Measurements from ENCODE around the gene DDR2. TPM values are rescaled to one million over a fixed set of nuclear protein-coding genes. Genes with fewer than 3 reads are reported as not detected.
"Not testable (repeated sequence)": the region's sequence is repeated elsewhere in the genome, so short reads cannot be mapped to it uniquely, and the experiment has no call there.

DDR2 gene
- total RNA-seq, 1 donor from 2014 or later, result 0.09 TPM

- intact Hi-C loops (cut with micrococcal nuclease), result no loop called here
- Mint-ChIP-seq H3K4me1 (no peaks in the 10 kb centered on the region), H3K27me3 (peaks cover 16% of the 10 kb centered on the region), H3K36me3 (ENCODE audit: low read depth) (no peaks in the 10 kb centered on the region), H3K27ac (no peak overlapping the region), H3K9me3 (no peaks in the 10 kb centered on the region), H3K4me3 (no peak overlapping the region)
- POLR2A ChIA-PET, result no interaction called here
- no peak for ATAC-seq (ENCODE audit: low read depth)
- no peak for TF ChIP-seq CTCF (IDR thresholded peaks at IDR 0.05)
- no peak for DNase-seq
- CTCF ChIA-PET, result no interaction called here
Observed at GRCh38 chr1:162779043-162779442, 146.8 kb downstream of the DDR2 start.

GRCh38 chr1:162782671-162783070, 150.4 kb downstream of the DDR2 start:
- ATAC-seq (ENCODE audit: low read depth) (no peak), DNase-seq (no peak)
- Mint-ChIP-seq H3K27me3 (peaks cover 6% of the 10 kb centered on the region), H3K27ac (no peak overlapping the region), H3K36me3 (ENCODE audit: low read depth) (no peaks in the 10 kb centered on the region), H3K4me1 (no peaks in the 10 kb centered on the region), H3K9me3 (no peaks in the 10 kb centered on the region), H3K4me3 (no peak overlapping the region)
- intact Hi-C loops (cut with micrococcal nuclease), result no loop called here
- ChIA-PET CTCF (no interaction called here), POLR2A (no interaction called here)
- no peak for TF ChIP-seq CTCF (IDR thresholded peaks at IDR 0.05)

GRCh38 chr1:162784926-162785325, 152.7 kb downstream of the DDR2 start:
- H3K27ac Mint-ChIP-seq; CTCF ChIA-PET; H3K9me3 Mint-ChIP-seq; ATAC-seq (ENCODE audit: low read depth); POLR2A ChIA-PET; DNase-seq; intact Hi-C loops (cut with micrococcal nuclease); H3K27me3 Mint-ChIP-seq; H3K36me3 Mint-ChIP-seq (ENCODE audit: low read depth); H3K4me1 Mint-ChIP-seq; H3K4me3 Mint-ChIP-seq: not testable (repeated sequence)

- intact Hi-C loops (cut with micrococcal nuclease); DNase-seq; POLR2A ChIA-PET; CTCF ChIA-PET; H3K27ac Mint-ChIP-seq; H3K9me3 Mint-ChIP-seq; H3K27me3 Mint-ChIP-seq; H3K4me1 Mint-ChIP-seq; H3K4me3 Mint-ChIP-seq; ATAC-seq (ENCODE audit: low read depth): not testable (repeated sequence)
- H3K36me3 Mint-ChIP-seq (ENCODE audit: low read depth), result peaks cover 11% of the 10 kb centered on the region
Observed at GRCh38 chr1:162788783-162789182, 156.5 kb downstream of the DDR2 start.

- intact Hi-C loops (cut with micrococcal nuclease); POLR2A ChIA-PET; H3K4me1 Mint-ChIP-seq; CTCF ChIA-PET; H3K9me3 Mint-ChIP-seq; H3K27me3 Mint-ChIP-seq: not testable (repeated sequence)
- H3K36me3 Mint-ChIP-seq (ENCODE audit: low read depth), result peaks cover 20% of the 10 kb centered on the region
- ATAC-seq (ENCODE audit: low read depth) (peak; percentile 98), DNase-seq (peak; percentile 64)
- H3K4me3 Mint-ChIP-seq, result peak within 1 kb of the TSS; percentile 94
- H3K27ac Mint-ChIP-seq, result peak within 1 kb of the TSS; percentile 97
Observed at GRCh38 chr1:162790303-162790984, 158.2 kb downstream of the DDR2 start, which contains the start of gene HSD17B7. Gene HSD17B7, plus strand, starts transcription at chr1:162790702. Its CDS starts 99 bp downstream, at chr1:162790801.

- H3K4me1 Mint-ChIP-seq; intact Hi-C loops (cut with micrococcal nuclease); ATAC-seq (ENCODE audit: low read depth); POLR2A ChIA-PET; CTCF ChIA-PET; H3K27me3 Mint-ChIP-seq; DNase-seq; H3K9me3 Mint-ChIP-seq: not testable (repeated sequence)
- Mint-ChIP-seq H3K36me3 (ENCODE audit: low read depth) (peaks cover 24% of the 10 kb centered on the region), H3K27ac (peak overlapping the region; percentile 97), H3K4me3 (peak overlapping the region; percentile 94)
Observed at GRCh38 chr1:162790985-162791357, 158.7 kb downstream of the DDR2 start.

GRCh38 chr1:162794284-162794683, 162.0 kb downstream of the DDR2 start:
- H3K36me3 Mint-ChIP-seq (ENCODE audit: low read depth), result peaks cover 53% of the 10 kb centered on the region
- H3K27ac Mint-ChIP-seq; ATAC-seq (ENCODE audit: low read depth); CTCF ChIA-PET; POLR2A ChIA-PET; H3K4me1 Mint-ChIP-seq; H3K4me3 Mint-ChIP-seq; H3K27me3 Mint-ChIP-seq; DNase-seq; intact Hi-C loops (cut with micrococcal nuclease); H3K9me3 Mint-ChIP-seq: not testable (repeated sequence)

- H3K9me3 Mint-ChIP-seq; H3K27me3 Mint-ChIP-seq; POLR2A ChIA-PET; intact Hi-C loops (cut with micrococcal nuclease); H3K4me3 Mint-ChIP-seq; H3K27ac Mint-ChIP-seq; CTCF ChIA-PET; ATAC-seq (ENCODE audit: low read depth); DNase-seq; H3K4me1 Mint-ChIP-seq: not testable (repeated sequence)
- H3K36me3 Mint-ChIP-seq (ENCODE audit: low read depth), result peaks cover 75% of the 10 kb centered on the region
Observed at GRCh38 chr1:162796617-162797279, 164.5 kb downstream of the DDR2 start.

GRCh38 chr1:162799995-162800830, 167.9 kb downstream of the DDR2 start:
- POLR2A ChIA-PET; H3K27me3 Mint-ChIP-seq; H3K27ac Mint-ChIP-seq; H3K4me3 Mint-ChIP-seq; ATAC-seq (ENCODE audit: low read depth); DNase-seq; H3K4me1 Mint-ChIP-seq; H3K9me3 Mint-ChIP-seq: not testable (repeated sequence)
- CTCF ChIA-PET, result interaction anchor here (1.2 kb wide), 1 partner anchor 187 kb away, joined by 3 read pairs; no protein-coding TSS in a partner anchor
- H3K36me3 Mint-ChIP-seq (ENCODE audit: low read depth), result peaks cover 84% of the 10 kb centered on the region
- intact Hi-C loops (cut with micrococcal nuclease), result loop anchor here (2.0 kb wide), 1 partner anchor 743 kb away; no protein-coding TSS in a partner anchor

GRCh38 chr1:162807503-162807902, 175.2 kb downstream of the DDR2 start:
- ATAC-seq (ENCODE audit: low read depth); H3K9me3 Mint-ChIP-seq; H3K27me3 Mint-ChIP-seq; H3K4me1 Mint-ChIP-seq; POLR2A ChIA-PET; H3K27ac Mint-ChIP-seq; DNase-seq; CTCF ChIA-PET; H3K4me3 Mint-ChIP-seq; intact Hi-C loops (cut with micrococcal nuclease): not testable (repeated sequence)
- H3K36me3 Mint-ChIP-seq (ENCODE audit: low read depth), result peaks cover 75% of the 10 kb centered on the region
